Measurements from ENCODE around the gene ANKRD11.

The ANKRD11 gene

GRCh38 chr16:89275837-89276720 lies 214.3 kb downstream of the ANKRD11 start:
- no peak for DNase-seq (ENCODE audit: low read depth)
- H3K4me3 ChIP-seq (replicated peaks; ENCODE audit: low read depth, low read length) = no peak overlapping the region
- no peak for TF ChIP-seq CTCF (IDR thresholded peaks at IDR 0.05; ENCODE audit: low read length, missing control alignments)

- no peak for TF ChIP-seq CTCF (IDR thresholded peaks at IDR 0.05; ENCODE audit: low read length, missing control alignments)
- DNase-seq (ENCODE audit: low read depth) = no peak
- no peak overlapping the region for H3K4me3 ChIP-seq (replicated peaks; ENCODE audit: low read depth, low read length)
Measured at GRCh38 chr16:89275284-89275584, 215.1 kb downstream of the ANKRD11 start.

- no peak for TF ChIP-seq CTCF (IDR thresholded peaks at IDR 0.05; ENCODE audit: low read length, missing control alignments)
Measured at GRCh38 chr16:89274561-89275283, 215.6 kb downstream of the ANKRD11 start.

GRCh38 chr16:89273741-89274472 lies 216.5 kb downstream of the ANKRD11 start:
- no peak for DNase-seq (ENCODE audit: low read depth)
- no peak for TF ChIP-seq CTCF (IDR thresholded peaks at IDR 0.05; ENCODE audit: low read length, missing control alignments)
- no peak overlapping the region for H3K4me3 ChIP-seq (replicated peaks; ENCODE audit: low read depth, low read length)

More at GRCh38 chr16:89274561-89275283, 215.6 kb downstream of the ANKRD11 start:
- no peak overlapping the region for H3K4me3 ChIP-seq (replicated peaks; ENCODE audit: low read depth, low read length)
- no peak for DNase-seq (ENCODE audit: low read depth)

- no peak overlapping the region for H3K4me3 ChIP-seq (replicated peaks; ENCODE audit: low read depth, low read length)
- no peak for TF ChIP-seq CTCF (IDR thresholded peaks at IDR 0.05; ENCODE audit: low read length, missing control alignments)
- DNase-seq (ENCODE audit: low read depth) = no peak
Measured at GRCh38 chr16:89272631-89273030, 217.7 kb downstream of the ANKRD11 start.

- no peak overlapping the region for H3K4me3 ChIP-seq (replicated peaks; ENCODE audit: low read depth, low read length)
- DNase-seq (ENCODE audit: low read depth) = no peak
- TF ChIP-seq CTCF (IDR thresholded peaks at IDR 0.05; ENCODE audit: low read length, missing control alignments) = no peak
Measured at GRCh38 chr16:89270666-89271345, 219.6 kb downstream of the ANKRD11 start.

All from fibroblast of pulmonary artery (primary cell).